K562 (cell line): ENCODE data around the gene FOXA3. TPM values are rescaled to one million over a fixed set of nuclear protein-coding genes. Genes with fewer than 3 reads are reported as not detected.

Experiments
- CREB1 ChIP-seq, 2 experiments: sonication (generic) in 1 of 2; formaldehyde crosslinking in 1 of 2; IDR thresholded peaks; 2 replicates each; pipeline versions ENCODE4 v1.6.1 to v1.8.0; 2012 to 2022; ENCODE audit warnings: inconsistent platforms in 1 of 2, mild to moderate bottlenecking in 1 of 2, missing genetic modification reagents in 1 of 2, moderate library complexity in 1 of 2
- DLX4 ChIP-seq: fragments of 250-450 bp; sonication (Bioruptor Pico); IDR thresholded peaks from 2 replicates; pipeline ENCODE4 v1.6.1; 2021; ENCODE audit warnings: mild to moderate bottlenecking
- FOXK2 ChIP-seq, 2 experiments: fragments of 450-650 bp; IDR thresholded peaks in 1 of 2; conservative IDR thresholded peaks in 1 of 2; 2 replicates each; pipeline ENCODE4 v1.6.1; 2016; ENCODE audit warnings: low read depth in 2 of 2, mild to moderate bottlenecking in 1 of 2
- GABPB1 ChIP-seq: sonication (generic); formaldehyde crosslinking; IDR thresholded peaks from 2 replicates; pipeline ENCODE4 v1.8.0; 2022; ENCODE audit warnings: mild to moderate bottlenecking, missing genetic modification reagents
- GABPB2 ChIP-seq: fragments of 250-450 bp; sonication (Bioruptor Pico); conservative IDR thresholded peaks from 2 replicates; pipeline ENCODE4 v1.5.1; 2021; ENCODE audit warnings: mild to moderate bottlenecking
- HIVEP1 ChIP-seq: fragments of 250-450 bp; sonication (Bioruptor Pico); IDR thresholded peaks from 2 replicates; pipeline ENCODE4 v1.4.0; 2020; ENCODE audit warnings: mild to moderate bottlenecking
- HMBOX1 ChIP-seq: sonication (generic); IDR thresholded peaks from 2 replicates; pipeline ENCODE4 v1.6.1; 2016
- HOMEZ ChIP-seq: fragments of 250-450 bp; sonication (Bioruptor Pico); IDR thresholded peaks from 2 replicates; pipeline ENCODE4 v1.4.0; 2020; ENCODE audit warnings: mild to moderate bottlenecking, moderate library complexity
- MECOM ChIP-seq: fragments of 250-450 bp; sonication (Bioruptor Pico); IDR thresholded peaks from 2 replicates; pipeline ENCODE4 v1.8.0; 2022; ENCODE audit warnings: inconsistent platforms
- MEIS2 ChIP-seq: fragments of 450-650 bp; IDR thresholded peaks from 2 replicates; pipeline ENCODE4 v1.6.1; 2014; ENCODE audit warnings: mild to moderate bottlenecking; ENCODE audit not compliant: partially characterized antibody
- NELFE ChIP-seq: IDR thresholded peaks from 2 replicates; pipeline ENCODE4 v1.6.1; 2011; ENCODE audit warnings: mild to moderate bottlenecking; ENCODE audit not compliant: insufficient read depth, insufficient read length
- NFXL1 ChIP-seq: fragments of 450-650 bp; formaldehyde crosslinking; IDR thresholded peaks from 2 replicates; pipeline ENCODE4 v1.4.0; 2021; ENCODE audit warnings: mild to moderate bottlenecking
- PPARD ChIP-seq: fragments of 250-450 bp; sonication (Bioruptor Pico); IDR thresholded peaks from 2 replicates; pipeline ENCODE4 v1.8.0; 2022; ENCODE audit warnings: inconsistent platforms, mild to moderate bottlenecking, moderate library complexity
- PURB ChIP-seq: sonication (generic); formaldehyde crosslinking; IDR thresholded peaks from 2 replicates; pipeline ENCODE4 v1.9.0; 2021; ENCODE audit warnings: low read depth, mild to moderate bottlenecking, missing genetic modification reagents
- RBM15 ChIP-seq: fragments of 200-400 bp; formaldehyde crosslinking; IDR thresholded peaks from 2 replicates; pipeline ENCODE4 v1.6.1; 2018; ENCODE audit warnings: mild to moderate bottlenecking, low read length, moderate library complexity; ENCODE audit not compliant: insufficient read depth
- RBM25 ChIP-seq: fragments of 200-400 bp; formaldehyde crosslinking; IDR thresholded peaks from 2 replicates; pipeline ENCODE4 v1.6.1; 2018; ENCODE audit warnings: low read length, low read depth, moderate library complexity; ENCODE audit not compliant: severe bottlenecking
- SETDB1 ChIP-seq: IDR thresholded peaks from one replicate; pipeline ENCODE4 v1.6.1; 2012; ENCODE audit warnings: low read length, control low read depth, inconsistent platforms
- SMAD2 ChIP-seq: fragments of 150-350 bp; IDR thresholded peaks from 2 replicates; pipeline ENCODE4 v1.6.1; 2014; ENCODE audit warnings: low read depth, mild to moderate bottlenecking, low read length
- XRCC5 ChIP-seq: fragments of 200-400 bp; formaldehyde crosslinking; IDR thresholded peaks from 2 replicates; pipeline ENCODE4 v1.6.1; 2017; ENCODE audit warnings: low read depth, mild to moderate bottlenecking, low read length
- polyA plus RNA-seq, 8 experiments: library from polyadenylated mRNA; depleted of rRNA in 4 of 8; stranded (reverse) in 5 of 8; unstranded in 3 of 8; fragments of >200 nt; fragmentation: Nextera tagmentation in 2 of 8; fragmentation: Illumina TruSeq in 1 of 8; extraction: Ambion mirVana in 2 of 8; extraction: Trizol in 1 of 8; gene quantifications; 2 replicates each; pipeline versions ENCODE4 v1.2.1 to v1.2.3, GENCODE V29; 2011 to 2014; ENCODE audit warnings: inconsistent platforms in 1 of 8, missing spikeins in 1 of 8
- total RNA-seq, 7 experiments: library from RNA; depleted of rRNA in 6 of 7; stranded (reverse); fragments of >200 nt in 6 of 7; fragmentation: Illumina TruSeq in 2 of 7; extraction: Trizol in 2 of 7; gene quantifications; 2 replicates each; pipeline versions ENCODE4 v1.2.1 to v1.2.3, GENCODE V29; 2011 to 2021; ENCODE audit warnings: low replicate concordance in 1 of 7
- TF ChIP-seq, protein P1 (sequence below), 2 experiments: IDR thresholded peaks in 1 of 2; conservative IDR thresholded peaks in 1 of 2; 2 replicates each; pipeline ENCODE4 v1.6.1; 2016; ENCODE audit warnings: low read depth in 2 of 2, mild to moderate bottlenecking in 1 of 2, missing compliant biosample characterization in 1 of 2, missing genetic modification characterization in 1 of 2, moderate library complexity in 1 of 2
- TF ChIP-seq, protein P2 (sequence below): fragments of 450-650 bp; formaldehyde crosslinking; IDR thresholded peaks from 2 replicates; pipeline ENCODE4 v1.4.0; 2022; ENCODE audit warnings: mild to moderate bottlenecking, moderate library complexity

FOXA3 gene
- total and polyA plus RNA-seq, 9 of the 15 experiments (the other 6 are each of a cell fraction or from before 2014, with no cell fraction given), result 1.3 to 15.5 (median 4.7) TPM

- TF ChIP-seq HMBOX1 (no peak), NFXL1 (CRISPR knock-in tag) (no peak), FOXK2 (conservative IDR thresholded peaks at IDR 0.05 in 1 of 2, IDR thresholded peaks at IDR 0.05 in 1 of 2; ENCODE audit: low read depth in 2 of 2) (no peak), HIVEP1 (CRISPR knock-in tag) (no peak), DLX4 (CRISPR knock-in tag) (no peak), XRCC5 (peak; percentile 99), PPARD (CRISPR knock-in tag) (no peak), NELFE (no peak), CREB1 (IDR thresholded peaks at IDR 0.05) (peak; percentile 44), CREB1 (CRISPR knock-in tag; IDR thresholded peaks at IDR 0.05) (peak; percentile 70), GABPB2 (CRISPR knock-in tag) (no peak), RBM25 (peak; percentile 91), MECOM (CRISPR knock-in tag) (no peak), PURB (CRISPR knock-in tag) (no peak), RBM15 (no peak), HOMEZ (CRISPR knock-in tag) (no peak), MEIS2 (no peak), SMAD2 (no peak), GABPB1 (CRISPR knock-in tag) (peak; percentile 72), SETDB1 (no peak)
- TF ChIP-seq, protein P1, sequence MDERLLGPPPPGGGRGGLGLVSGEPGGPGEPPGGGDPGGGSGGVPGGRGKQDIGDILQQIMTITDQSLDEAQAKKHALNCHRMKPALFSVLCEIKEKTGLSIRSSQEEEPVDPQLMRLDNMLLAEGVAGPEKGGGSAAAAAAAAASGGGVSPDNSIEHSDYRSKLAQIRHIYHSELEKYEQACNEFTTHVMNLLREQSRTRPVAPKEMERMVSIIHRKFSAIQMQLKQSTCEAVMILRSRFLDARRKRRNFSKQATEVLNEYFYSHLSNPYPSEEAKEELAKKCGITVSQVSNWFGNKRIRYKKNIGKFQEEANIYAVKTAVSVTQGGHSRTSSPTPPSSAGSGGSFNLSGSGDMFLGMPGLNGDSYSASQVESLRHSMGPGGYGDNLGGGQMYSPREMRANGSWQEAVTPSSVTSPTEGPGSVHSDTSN (CRISPR knock-in tag; IDR thresholded peaks at IDR 0.05; ENCODE audit: low read depth), result no peak
- TF ChIP-seq, protein P1 (tag; conservative IDR thresholded peaks at IDR 0.05; ENCODE audit: low read depth), result no peak
- TF ChIP-seq, protein P2, sequence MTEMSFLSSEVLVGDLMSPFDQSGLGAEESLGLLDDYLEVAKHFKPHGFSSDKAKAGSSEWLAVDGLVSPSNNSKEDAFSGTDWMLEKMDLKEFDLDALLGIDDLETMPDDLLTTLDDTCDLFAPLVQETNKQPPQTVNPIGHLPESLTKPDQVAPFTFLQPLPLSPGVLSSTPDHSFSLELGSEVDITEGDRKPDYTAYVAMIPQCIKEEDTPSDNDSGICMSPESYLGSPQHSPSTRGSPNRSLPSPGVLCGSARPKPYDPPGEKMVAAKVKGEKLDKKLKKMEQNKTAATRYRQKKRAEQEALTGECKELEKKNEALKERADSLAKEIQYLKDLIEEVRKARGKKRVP (CRISPR knock-in tag), result no peak
Observed at GRCh38 chr19:45882652-45883585, 18.8 kb downstream of the FOXA3 start (continued).
